GM10248 (cell line): Measurements from ENCODE around the gene MICU1.
"Not testable (repeated sequence)": the region's sequence is repeated elsewhere in the genome, so short reads cannot be mapped to it uniquely, and the experiment has no call there.

Experiments used
- CTCF ChIA-PET: fragments of 300-600 bp; sonication (Branson Sonifier 250); formaldehyde crosslinking; extraction: SDS; loops from one replicate; lab custom pipeline; 2021; ENCODE audit warnings: antibody characterized with exemption; lab: Yijun Ruan, JAX
- POLR2A ChIA-PET: fragments of 350-650 bp; sonication (Branson Sonifier 250); formaldehyde crosslinking; extraction: SDS; loops from one replicate; lab custom pipeline; 2020; ENCODE audit warnings: antibody characterized with exemption; lab: Yijun Ruan, JAX
- DNase-seq: peaks from one replicate; pipeline ENCODE4 v3.0.0; 2012; ENCODE audit errors: extremely low spot score
- CTCF ChIP-seq: IDR thresholded peaks from 2 replicates; pipeline ENCODE4 v1.5.1; 2012; ENCODE audit warnings: mild to moderate bottlenecking, low read depth; ENCODE audit errors: extremely low read depth, missing control alignments, control extremely low read depth

The MICU1 gene

GRCh38 chr10:72353028-72353964 is 272.6 kb downstream of the MICU1 start:
- POLR2A ChIA-PET: no interaction called here
- CTCF ChIA-PET: interaction anchor here (6.2 to 10.0 kb wide), 2 partner anchors 11 to 16 kb away, joined by 36 to 78 read pairs; no protein-coding TSS in a partner anchor
- DNase-seq: no peak

GRCh38 chr10:72351479-72351878 is 274.4 kb downstream of the MICU1 start:
- DNase-seq: no peak
- CTCF ChIA-PET: interaction anchor here (0.8 to 10.0 kb wide), 5 partner anchors 8 to 303 kb away, joined by 3 to 78 read pairs (median 13); no protein-coding TSS in a partner anchor
- TF ChIP-seq CTCF: no peak
- POLR2A ChIA-PET: interaction anchor here (0.7 kb wide), 1 partner anchor 9 kb away, joined by 4 read pairs; no protein-coding TSS in a partner anchor

More at GRCh38 chr10:72353028-72353964, 272.6 kb downstream of the MICU1 start:
- TF ChIP-seq CTCF: no peak

DNA sequence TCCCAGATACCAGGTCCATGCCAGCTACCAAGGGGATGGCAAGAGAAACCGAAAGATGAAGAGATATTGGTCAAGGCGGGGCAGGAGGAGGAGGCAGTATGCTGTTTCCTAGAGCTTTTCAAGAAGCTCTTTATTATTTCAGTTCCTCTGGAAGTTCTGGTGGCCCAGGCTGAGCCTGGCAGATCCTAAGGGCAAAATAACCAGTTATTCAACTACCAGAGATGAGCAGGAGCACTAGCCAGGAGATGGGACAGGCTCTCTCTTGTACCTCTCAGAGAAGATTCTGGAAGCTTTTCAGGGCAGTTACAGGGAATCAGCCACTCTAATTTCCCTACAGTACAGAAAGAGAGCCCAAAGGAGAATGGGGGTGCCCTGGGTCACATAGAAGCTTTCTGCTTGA is 276.4 kb downstream of the MICU1 start:
- CTCF ChIA-PET: interaction anchor here (1.0 to 10.0 kb wide), 2 partner anchors 12 to 15 kb away, joined by 3 to 78 read pairs; no protein-coding TSS in a partner anchor
- POLR2A ChIA-PET: interaction anchor here (0.5 kb wide), 1 partner anchor 746 kb away, joined by 9 read pairs; no protein-coding TSS in a partner anchor
- TF ChIP-seq CTCF: no peak
- DNase-seq: no peak

- TF ChIP-seq CTCF: no peak
- ChIA-PET CTCF (interaction anchor here (10.0 kb wide), 1 partner anchor 11 kb away, joined by 78 read pairs; no protein-coding TSS in a partner anchor), POLR2A (no interaction called here)
- DNase-seq: no peak
Observed at GRCh38 chr10:72348282-72348681, 277.6 kb downstream of the MICU1 start.

GRCh38 chr10:72346117-72346516 is 279.8 kb downstream of the MICU1 start:
- ChIA-PET POLR2A (interaction anchor here (0.6 kb wide), 1 partner anchor 749 kb away, joined by 6 read pairs; no protein-coding TSS in a partner anchor), CTCF (interaction anchor here (10.0 kb wide), 1 partner anchor 9 kb away, joined by 78 read pairs; no protein-coding TSS in a partner anchor)
- not testable (repeated sequence) for DNase-seq

DNA sequence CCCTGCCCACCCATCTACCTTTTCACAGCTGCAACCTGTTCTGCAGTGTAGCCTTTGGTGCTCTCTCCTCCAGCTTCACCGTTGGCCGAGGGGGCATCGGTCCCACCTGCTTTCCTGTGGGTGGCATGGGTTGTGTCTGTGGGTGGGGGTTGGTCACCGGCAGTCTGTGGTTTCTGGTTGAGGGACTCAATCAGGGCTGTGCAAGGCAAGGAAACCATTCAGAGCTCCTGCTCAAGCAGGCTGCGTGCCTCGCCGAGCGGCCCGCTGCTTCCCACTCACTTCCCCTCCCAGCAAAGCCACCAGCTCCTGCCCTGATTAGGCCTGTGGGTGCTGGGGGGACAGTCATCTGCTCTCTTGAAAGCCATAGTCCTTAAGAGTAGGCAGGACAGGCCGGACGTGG is 280.9 kb downstream of the MICU1 start:
- DNase-seq: peak; percentile 60
- CTCF ChIA-PET: interaction anchor here (0.6 to 10.0 kb wide), 6 partner anchors 7 to 449 kb away, joined by 3 to 78 read pairs (median 8); no protein-coding TSS in a partner anchor
- POLR2A ChIA-PET: interaction anchor here (0.6 to 0.8 kb wide), 3 partner anchors 72 to 751 kb away, joined by 3 read pairs; no protein-coding TSS in a partner anchor
- TF ChIP-seq CTCF: no peak
